DND-41 (cell line): ENCODE measurements around the gene TRIM24.

ENCODE experiments used
- ATAC-seq: fragments of 200-7000 bp; cut with Tn5 transposase; 3 replicates; pipeline ENCODE4 v1.9.1; 2021; ENCODE audit warnings: low read depth; ENCODE audit not compliant: insufficient read depth
- DNase-seq: peaks from one replicate; pipeline ENCODE4 v3.0.0-alpha.2; 2020
- H2AFZ ChIP-seq: 2 replicates; pipeline ENCODE4 v1.6.0; 2012; ENCODE audit warnings: low read depth, low read length
- H3K27ac ChIP-seq: 2 replicates; pipeline ENCODE4 v1.5.1; 2012; ENCODE audit warnings: low read length, inconsistent platforms
- H3K27me3 ChIP-seq: fragments of 200-600 bp; sonication (generic); 2 replicates; pipeline ENCODE4 v1.6.0; 2012; ENCODE audit warnings: low read length, mild to moderate bottlenecking, inconsistent platforms; ENCODE audit not compliant: insufficient read depth, poor library complexity
- H3K36me3 ChIP-seq: 2 replicates; pipeline ENCODE4 v1.5.1; 2012; ENCODE audit warnings: low read length, inconsistent platforms; ENCODE audit not compliant: insufficient read depth
- H3K4me1 ChIP-seq: 2 replicates; pipeline ENCODE4 v1.5.1; 2012; ENCODE audit warnings: mild to moderate bottlenecking, low read length; ENCODE audit not compliant: insufficient read depth
- H3K4me2 ChIP-seq: 2 replicates; pipeline ENCODE4 v1.6.0; 2012; ENCODE audit warnings: mild to moderate bottlenecking, moderate library complexity, low read length, inconsistent platforms; ENCODE audit not compliant: insufficient read depth
- H3K4me3 ChIP-seq, 2 experiments: fragments of 200-600 bp in 1 of 2; shearing (Covaris generic) in 1 of 2; 2 replicates each; pipeline ENCODE4 v1.5.1; 2012 to 2016; ENCODE audit warnings: inconsistent platforms in 2 of 2, low read length in 2 of 2, mild to moderate bottlenecking in 2 of 2, low read depth in 1 of 2, moderate library complexity in 1 of 2
- H3K79me2 ChIP-seq: 2 replicates; pipeline ENCODE4 v1.6.0; 2012; ENCODE audit warnings: low read length, inconsistent platforms; ENCODE audit not compliant: insufficient read depth
- H3K9ac ChIP-seq: 2 replicates; pipeline ENCODE4 v1.6.0; 2012; ENCODE audit warnings: low read depth, mild to moderate bottlenecking, inconsistent platforms, low read length, moderate library complexity
- H3K9me3 ChIP-seq: 2 replicates; pipeline ENCODE4 v1.5.1; 2012; ENCODE audit warnings: low read length, moderate library complexity, mild to moderate bottlenecking, inconsistent platforms; ENCODE audit not compliant: insufficient read depth, severe bottlenecking
- H4K20me1 ChIP-seq: 2 replicates; pipeline ENCODE4 v1.6.0; 2012; ENCODE audit warnings: low read length; ENCODE audit not compliant: insufficient read depth
- EZH2 ChIP-seq: IDR thresholded peaks from 3 replicates; pipeline ENCODE4 v1.6.1; 2012; ENCODE audit warnings: borderline replicate concordance, low read depth, mild to moderate bottlenecking, moderate library complexity, low read length, inconsistent platforms; ENCODE audit not compliant: severe bottlenecking
- TF ChIP-seq, protein P1 (sequence below): IDR thresholded peaks from 2 replicates; pipeline ENCODE4 v1.5.1; 2012; ENCODE audit warnings: borderline replicate concordance, low read length, moderate library complexity, mild to moderate bottlenecking; ENCODE audit not compliant: poor library complexity, severe bottlenecking; ENCODE audit errors: extremely low read depth

Gene TRIM24

DNA sequence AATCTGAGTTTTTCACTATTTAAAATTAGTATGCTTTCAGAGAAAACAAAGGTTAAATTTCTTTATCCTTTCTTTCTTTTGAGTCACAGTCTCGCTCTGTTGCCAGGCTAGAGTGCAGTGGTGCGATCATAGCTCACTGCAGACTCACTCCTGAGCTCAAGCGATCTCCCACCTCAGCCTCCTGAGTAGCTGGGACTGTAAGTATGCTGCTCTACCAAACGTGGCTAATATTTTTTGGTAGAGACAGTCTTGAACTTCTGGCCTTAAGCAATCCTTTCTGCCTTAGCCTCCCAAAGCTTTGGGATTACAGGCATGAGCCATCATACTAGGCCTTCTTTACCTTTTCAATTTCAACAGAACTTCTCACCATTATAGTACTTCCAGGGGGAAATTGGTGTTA lies 113.7 kb downstream of the TRIM24 start:
- ATAC-seq: no peak

DNA sequence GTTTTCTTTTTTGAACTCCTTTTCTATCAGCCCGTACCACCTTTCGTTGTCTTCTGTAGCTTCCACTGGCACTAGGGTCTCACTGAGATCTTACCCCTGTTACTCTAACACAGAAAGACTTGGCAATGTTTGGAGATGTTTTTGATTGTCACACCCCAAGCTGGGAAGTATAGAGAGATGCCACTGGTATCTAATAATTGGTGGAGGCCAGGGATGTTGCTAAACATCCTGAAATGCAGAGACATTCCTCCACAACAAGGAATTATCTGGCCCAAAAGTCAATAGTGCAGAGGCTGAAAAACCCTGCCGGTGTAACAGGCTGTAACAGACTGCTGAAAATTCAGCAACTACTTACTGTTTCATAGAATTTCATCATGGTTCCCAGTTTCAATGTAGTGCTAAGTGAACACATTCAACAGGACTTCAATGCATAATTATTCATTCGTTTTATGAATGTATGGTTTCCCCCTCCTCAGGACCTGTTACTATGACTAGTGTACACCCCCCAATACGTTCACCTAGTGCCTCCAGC lies 115.9 kb downstream of the TRIM24 start:
- Histone ChIP-seq H3K9ac (no peak overlapping the region), H3K27ac (no peak overlapping the region), H3K4me1 (no peaks in the 10 kb centered on the region), H3K36me3 (peaks cover 94% of the 10 kb centered on the region), H2AFZ (no peak overlapping the region), H3K27me3 (no peaks in the 10 kb centered on the region), H3K9me3 (no peaks in the 10 kb centered on the region), H4K20me1 (no peaks in the 10 kb centered on the region), H3K4me3 (no peak overlapping the region), H3K79me2 (no peaks in the 10 kb centered on the region), H3K4me2 (no peak overlapping the region)
- no peak for DNase-seq
- ATAC-seq: no peak
- TF ChIP-seq, protein P1, sequence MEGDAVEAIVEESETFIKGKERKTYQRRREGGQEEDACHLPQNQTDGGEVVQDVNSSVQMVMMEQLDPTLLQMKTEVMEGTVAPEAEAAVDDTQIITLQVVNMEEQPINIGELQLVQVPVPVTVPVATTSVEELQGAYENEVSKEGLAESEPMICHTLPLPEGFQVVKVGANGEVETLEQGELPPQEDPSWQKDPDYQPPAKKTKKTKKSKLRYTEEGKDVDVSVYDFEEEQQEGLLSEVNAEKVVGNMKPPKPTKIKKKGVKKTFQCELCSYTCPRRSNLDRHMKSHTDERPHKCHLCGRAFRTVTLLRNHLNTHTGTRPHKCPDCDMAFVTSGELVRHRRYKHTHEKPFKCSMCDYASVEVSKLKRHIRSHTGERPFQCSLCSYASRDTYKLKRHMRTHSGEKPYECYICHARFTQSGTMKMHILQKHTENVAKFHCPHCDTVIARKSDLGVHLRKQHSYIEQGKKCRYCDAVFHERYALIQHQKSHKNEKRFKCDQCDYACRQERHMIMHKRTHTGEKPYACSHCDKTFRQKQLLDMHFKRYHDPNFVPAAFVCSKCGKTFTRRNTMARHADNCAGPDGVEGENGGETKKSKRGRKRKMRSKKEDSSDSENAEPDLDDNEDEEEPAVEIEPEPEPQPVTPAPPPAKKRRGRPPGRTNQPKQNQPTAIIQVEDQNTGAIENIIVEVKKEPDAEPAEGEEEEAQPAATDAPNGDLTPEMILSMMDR: no peak
- TF ChIP-seq EZH2: no peak

More for the DNA sequence above, 113.7 kb downstream of the TRIM24 start:
- TF ChIP-seq EZH2: no peak
- TF ChIP-seq, protein P1: no peak
- Histone ChIP-seq H2AFZ (no peak overlapping the region), H3K9me3 (no peaks in the 10 kb centered on the region), H3K9ac (no peak overlapping the region), H3K4me1 (no peaks in the 10 kb centered on the region), H3K4me2 (no peak overlapping the region), H3K36me3 (peaks cover 94% of the 10 kb centered on the region), H3K79me2 (no peaks in the 10 kb centered on the region), H3K27ac (no peak overlapping the region), H3K27me3 (no peaks in the 10 kb centered on the region), H4K20me1 (no peaks in the 10 kb centered on the region), H3K4me3 (no peak overlapping the region)
- no peak for DNase-seq

GRCh38 chr7:138579136-138579535 lies 119.1 kb downstream of the TRIM24 start:
- TF ChIP-seq, protein P1: no peak
- TF ChIP-seq EZH2: no peak

GRCh38 chr7:138579671-138580070 lies 119.6 kb downstream of the TRIM24 start:
- peaks cover 85% of the 10 kb centered on the region for H3K36me3 ChIP-seq

More at GRCh38 chr7:138579136-138579535, 119.1 kb downstream of the TRIM24 start:
- Histone ChIP-seq H3K9me3 (no peaks in the 10 kb centered on the region), H4K20me1 (no peaks in the 10 kb centered on the region), H3K4me2 (no peak overlapping the region), H2AFZ (no peak overlapping the region), H3K27ac (no peak overlapping the region), H3K36me3 (peaks cover 84% of the 10 kb centered on the region), H3K4me1 (no peaks in the 10 kb centered on the region), H3K4me3 (no peak overlapping the region), H3K79me2 (no peaks in the 10 kb centered on the region), H3K9ac (no peak overlapping the region), H3K27me3 (no peaks in the 10 kb centered on the region)
- no peak for DNase-seq
- no peak for ATAC-seq

More at GRCh38 chr7:138579671-138580070, 119.6 kb downstream of the TRIM24 start:
- ATAC-seq: no peak
- no peak overlapping the region for H2AFZ ChIP-seq
- no peak for DNase-seq
- no peaks in the 10 kb centered on the region for H3K4me1 ChIP-seq
- no peaks in the 10 kb centered on the region for H3K27me3 ChIP-seq
- H3K4me2 ChIP-seq: no peak overlapping the region
- no peak overlapping the region for H3K27ac ChIP-seq
- H3K9ac ChIP-seq: no peak overlapping the region
- TF ChIP-seq EZH2: no peak
- TF ChIP-seq, protein P1: no peak
- no peak overlapping the region for H3K4me3 ChIP-seq
- H4K20me1 ChIP-seq: no peaks in the 10 kb centered on the region
- no peaks in the 10 kb centered on the region for H3K79me2 ChIP-seq
- H3K9me3 ChIP-seq: no peaks in the 10 kb centered on the region
